ENCODE data around the gene AQP2. TPM values are rescaled to one million over a fixed set of nuclear protein-coding genes. Genes with fewer than 3 reads are reported as not detected.

Gene AQP2
- polyA plus RNA-seq, 4 donors, result 0.04 TPM; not detected in 3

- no peak overlapping the region for H3K4me3 ChIP-seq (ENCODE audit: low read depth in 1 of 3, low read length in 3 of 3)
- H3K9me3 ChIP-seq (ENCODE audit: control insufficient read depth in 2 of 2, insufficient read depth in 1 of 2, low read depth in 1 of 2, low read length in 1 of 2), result no peaks in the 10 kb centered on the region
- FAIRE-seq, result no peak
- H3K4me1 ChIP-seq (ENCODE audit: control insufficient read depth in 3 of 3, insufficient read depth in 2 of 3, low read depth in 1 of 3, low read length in 2 of 3), result no peaks in the 10 kb centered on the region
- no peak overlapping the region for H3K27ac ChIP-seq (ENCODE audit: low read depth in 1 of 3, low read length in 2 of 3)
- H3K27me3 ChIP-seq (ENCODE audit: control insufficient read depth in 3 of 3, insufficient read depth in 3 of 3, low read length in 3 of 3), result peaks cover 0 to 9% (median 0%) of the 10 kb centered on the region in 3 donors
- WGBS, 3 donors, result 81 to 87% (median 83%) methylated on average over 8 of the region's 8 CpGs
- no peaks in the 10 kb centered on the region for H3K36me3 ChIP-seq (ENCODE audit: control insufficient read depth in 3 of 3, insufficient read depth in 2 of 3, low read depth in 1 of 3, low read length in 3 of 3)
- DNase-seq, result no peak
Measured at GRCh38 chr12:49932533-49933130, 17.9 kb upstream of the AQP2 start.

GRCh38 chr12:49933796-49934195, 16.7 kb upstream of the AQP2 start:
- FAIRE-seq, result no peak
- WGBS, 3 donors, result 78 to 89% (median 82%) methylated on average over 5 of the region's 5 CpGs
- no peaks in the 10 kb centered on the region for H3K36me3 ChIP-seq (ENCODE audit: control insufficient read depth in 3 of 3, insufficient read depth in 2 of 3, low read depth in 1 of 3, low read length in 3 of 3)
- H3K27ac ChIP-seq (ENCODE audit: low read depth in 1 of 3, low read length in 2 of 3), result no peak overlapping the region
- H3K27me3 ChIP-seq (ENCODE audit: control insufficient read depth in 3 of 3, insufficient read depth in 3 of 3, low read length in 3 of 3), result peaks cover 0 to 9% (median 0%) of the 10 kb centered on the region in 3 donors
- H3K9me3 ChIP-seq (ENCODE audit: control insufficient read depth in 2 of 2, insufficient read depth in 1 of 2, low read depth in 1 of 2, low read length in 1 of 2), result no peaks in the 10 kb centered on the region
- H3K4me3 ChIP-seq (ENCODE audit: low read depth in 1 of 3, low read length in 3 of 3), result no peak overlapping the region
- H3K4me1 ChIP-seq (ENCODE audit: control insufficient read depth in 3 of 3, insufficient read depth in 2 of 3, low read depth in 1 of 3, low read length in 2 of 3), result no peaks in the 10 kb centered on the region
- no peak for DNase-seq

GRCh38 chr12:49934505-49934904, 16.0 kb upstream of the AQP2 start:
- WGBS, 3 donors, result 86 to 94% (median 88%) methylated on average over 3 of the region's 3 CpGs
- Histone ChIP-seq H3K4me3 (ENCODE audit: low read depth in 1 of 3, low read length in 3 of 3) (no peak overlapping the region), H3K4me1 (ENCODE audit: control insufficient read depth in 3 of 3, insufficient read depth in 2 of 3, low read depth in 1 of 3, low read length in 2 of 3) (no peaks in the 10 kb centered on the region), H3K27me3 (ENCODE audit: control insufficient read depth in 3 of 3, insufficient read depth in 3 of 3, low read length in 3 of 3) (peaks cover 0 to 6% (median 0%) of the 10 kb centered on the region in 3 donors), H3K36me3 (ENCODE audit: control insufficient read depth in 3 of 3, insufficient read depth in 2 of 3, low read depth in 1 of 3, low read length in 3 of 3) (no peaks in the 10 kb centered on the region), H3K9me3 (ENCODE audit: control insufficient read depth in 2 of 2, insufficient read depth in 1 of 2, low read depth in 1 of 2, low read length in 1 of 2) (no peaks in the 10 kb centered on the region), H3K27ac (ENCODE audit: low read depth in 1 of 3, low read length in 2 of 3) (no peak overlapping the region)
- FAIRE-seq (no peak), DNase-seq (no peak)

- Histone ChIP-seq H3K4me3 (ENCODE audit: low read depth in 1 of 3, low read length in 3 of 3) (no peak overlapping the region), H3K27ac (ENCODE audit: low read depth in 1 of 3, low read length in 2 of 3) (no peak overlapping the region)
- FAIRE-seq, result no peak
Measured at GRCh38 chr12:49936925-49937324, 13.6 kb upstream of the AQP2 start.

GRCh38 chr12:49937639-49938300, 12.8 kb upstream of the AQP2 start:
- Histone ChIP-seq H3K4me1 (ENCODE audit: control insufficient read depth in 3 of 3, insufficient read depth in 2 of 3, low read depth in 1 of 3, low read length in 2 of 3) (no peaks in the 10 kb centered on the region), H3K9me3 (ENCODE audit: control insufficient read depth in 2 of 2, insufficient read depth in 1 of 2, low read depth in 1 of 2, low read length in 1 of 2) (no peaks in the 10 kb centered on the region), H3K4me3 (ENCODE audit: low read depth in 1 of 3, low read length in 3 of 3) (no peak overlapping the region), H3K36me3 (ENCODE audit: control insufficient read depth in 3 of 3, insufficient read depth in 2 of 3, low read depth in 1 of 3, low read length in 3 of 3) (no peaks in the 10 kb centered on the region), H3K27me3 (ENCODE audit: control insufficient read depth in 3 of 3, insufficient read depth in 3 of 3, low read length in 3 of 3) (no peaks in the 10 kb centered on the region), H3K27ac (ENCODE audit: low read depth in 1 of 3, low read length in 2 of 3) (no peak overlapping the region)
- 79 to 82% (median 81%) methylated on average over 8 of the region's 8 CpGs for WGBS, 3 donors
- FAIRE-seq (no peak), DNase-seq (no peak)

More at GRCh38 chr12:49936925-49937324, 13.6 kb upstream of the AQP2 start:
- Histone ChIP-seq H3K9me3 (ENCODE audit: control insufficient read depth in 2 of 2, insufficient read depth in 1 of 2, low read depth in 1 of 2, low read length in 1 of 2) (no peaks in the 10 kb centered on the region), H3K36me3 (ENCODE audit: control insufficient read depth in 3 of 3, insufficient read depth in 2 of 3, low read depth in 1 of 3, low read length in 3 of 3) (no peaks in the 10 kb centered on the region), H3K27me3 (ENCODE audit: control insufficient read depth in 3 of 3, insufficient read depth in 3 of 3, low read length in 3 of 3) (no peaks in the 10 kb centered on the region), H3K4me1 (ENCODE audit: control insufficient read depth in 3 of 3, insufficient read depth in 2 of 3, low read depth in 1 of 3, low read length in 2 of 3) (no peaks in the 10 kb centered on the region)
- WGBS, 3 donors, result 75 to 89% (median 78%) methylated on average over 3 of the region's 3 CpGs
- DNase-seq, result no peak

- H3K36me3 ChIP-seq (ENCODE audit: control insufficient read depth in 3 of 3, insufficient read depth in 2 of 3, low read depth in 1 of 3, low read length in 3 of 3), result no peaks in the 10 kb centered on the region
- H3K4me1 ChIP-seq (ENCODE audit: control insufficient read depth in 3 of 3, insufficient read depth in 2 of 3, low read depth in 1 of 3, low read length in 2 of 3), result no peaks in the 10 kb centered on the region
- FAIRE-seq (no peak), DNase-seq (no peak)
- H3K4me3 ChIP-seq (ENCODE audit: low read depth in 1 of 3, low read length in 3 of 3), result no peak overlapping the region
- no peaks in the 10 kb centered on the region for H3K27me3 ChIP-seq (ENCODE audit: control insufficient read depth in 3 of 3, insufficient read depth in 3 of 3, low read length in 3 of 3)
- H3K27ac ChIP-seq (ENCODE audit: low read depth in 1 of 3, low read length in 2 of 3), result no peak overlapping the region
- no peaks in the 10 kb centered on the region for H3K9me3 ChIP-seq (ENCODE audit: control insufficient read depth in 2 of 2, insufficient read depth in 1 of 2, low read depth in 1 of 2, low read length in 1 of 2)
Measured at GRCh38 chr12:49939307-49939706, 11.2 kb upstream of the AQP2 start.

GRCh38 chr12:49939707-49940106, 10.8 kb upstream of the AQP2 start:
- DNase-seq (no peak), FAIRE-seq (no peak)
- WGBS, 3 donors, result 92 to 100% (median 100%) methylated on average over 1 of the region's 1 CpG
- Histone ChIP-seq H3K36me3 (ENCODE audit: control insufficient read depth in 3 of 3, insufficient read depth in 2 of 3, low read depth in 1 of 3, low read length in 3 of 3) (no peaks in the 10 kb centered on the region), H3K27me3 (ENCODE audit: control insufficient read depth in 3 of 3, insufficient read depth in 3 of 3, low read length in 3 of 3) (peaks cover 0 to 2% (median 0%) of the 10 kb centered on the region in 3 donors), H3K4me1 (ENCODE audit: control insufficient read depth in 3 of 3, insufficient read depth in 2 of 3, low read depth in 1 of 3, low read length in 2 of 3) (no peaks in the 10 kb centered on the region), H3K27ac (ENCODE audit: low read depth in 1 of 3, low read length in 2 of 3) (no peak overlapping the region), H3K9me3 (ENCODE audit: control insufficient read depth in 2 of 2, insufficient read depth in 1 of 2, low read depth in 1 of 2, low read length in 1 of 2) (no peaks in the 10 kb centered on the region), H3K4me3 (ENCODE audit: low read depth in 1 of 3, low read length in 3 of 3) (no peak overlapping the region)

GRCh38 chr12:49941556-49942511, 8.7 kb upstream of the AQP2 start:
- DNase-seq (no peak), FAIRE-seq (no peak)
- H3K27ac ChIP-seq (ENCODE audit: low read depth in 1 of 3, low read length in 2 of 3), result no peak overlapping the region
- H3K9me3 ChIP-seq (ENCODE audit: control insufficient read depth in 2 of 2, insufficient read depth in 1 of 2, low read depth in 1 of 2, low read length in 1 of 2), result no peaks in the 10 kb centered on the region
- H3K36me3 ChIP-seq (ENCODE audit: control insufficient read depth in 3 of 3, insufficient read depth in 2 of 3, low read depth in 1 of 3, low read length in 3 of 3), result no peaks in the 10 kb centered on the region
- 85 to 91% (median 89%) methylated on average over 13 of the region's 13 CpGs for WGBS, 3 donors
- no peak overlapping the region for H3K4me3 ChIP-seq (ENCODE audit: low read depth in 1 of 3, low read length in 3 of 3)
- peaks cover 0 to 3% (median 0%) of the 10 kb centered on the region in 3 donors for H3K4me1 ChIP-seq (ENCODE audit: control insufficient read depth in 3 of 3, insufficient read depth in 2 of 3, low read depth in 1 of 3, low read length in 2 of 3)
- peaks cover 0 to 4% (median 0%) of the 10 kb centered on the region in 3 donors for H3K27me3 ChIP-seq (ENCODE audit: control insufficient read depth in 3 of 3, insufficient read depth in 3 of 3, low read length in 3 of 3)
